GM18519 (cell line): Measurements from ENCODE around the gene GJC2.

ENCODE experiments used
- ATAC-seq: cut with Tn5 transposase; IDR thresholded peaks from one replicate; pipeline ENCODE4 v1.9.1; 2021; ENCODE audit warnings: mild to moderate bottlenecking, moderate library complexity; ENCODE audit not compliant: unreplicated experiment, low FRiP score

Gene GJC2

GRCh38 chr1:228144193-228144992 is 5.3 kb upstream of the GJC2 start:
- ATAC-seq = no peak

- ATAC-seq = no peak
Measured at GRCh38 chr1:228144993-228145343, 4.8 kb upstream of the GJC2 start.

GRCh38 chr1:228145463-228146416 is 4.0 kb upstream of the GJC2 start:
- ATAC-seq = no peak

- ATAC-seq = no peak
Measured at GRCh38 chr1:228146417-228147150, 3.1 kb upstream of the GJC2 start.

- no peak for ATAC-seq
Measured at GRCh38 chr1:228147151-228147693, 2.5 kb upstream of the GJC2 start.

- ATAC-seq = no peak
Measured at GRCh38 chr1:228147768-228148167, 2.0 kb upstream of the GJC2 start.

GRCh38 chr1:228148196-228148861 is 1.4 kb upstream of the GJC2 start:
- ATAC-seq = no peak

GRCh38 chr1:228148935-228149405 is 760 bp upstream of the GJC2 start:
- ATAC-seq = no peak

- no peak for ATAC-seq
Measured at GRCh38 chr1:228150120-228150460, 360 bp downstream of the GJC2 start.

- no peak for ATAC-seq
Measured at GRCh38 chr1:228150461-228151179, 890 bp downstream of the GJC2 start.

GRCh38 chr1:228151180-228151925 is 1.6 kb downstream of the GJC2 start:
- no peak for ATAC-seq

GRCh38 chr1:228152097-228152917 is 2.6 kb downstream of the GJC2 start:
- ATAC-seq = no peak

GRCh38 chr1:228152918-228153258 is 3.2 kb downstream of the GJC2 start:
- ATAC-seq = no peak

GRCh38 chr1:228154021-228154669 is 4.4 kb downstream of the GJC2 start:
- ATAC-seq = no peak

- ATAC-seq = no peak
Measured at GRCh38 chr1:228154670-228155571, 5.2 kb downstream of the GJC2 start.
